ENCODE measurements around the gene IQCK.

Gene IQCK

GRCh38 chr16:19753815-19754643 lies 36.0 kb downstream of the IQCK start:
- no peak for DNase-seq (ENCODE audit: extremely low read depth, low read depth)
- TF ChIP-seq CTCF (IDR thresholded peaks at IDR 0.05; ENCODE audit: low read depth, low read length, missing control alignments): no peak

GRCh38 chr16:19754644-19755036 lies 36.6 kb downstream of the IQCK start:
- no peak for TF ChIP-seq CTCF (IDR thresholded peaks at IDR 0.05; ENCODE audit: low read depth, low read length, missing control alignments)
- H3K4me3 ChIP-seq (replicated peaks; ENCODE audit: low read depth, low read length): no peak overlapping the region
- no peak for DNase-seq (ENCODE audit: extremely low read depth, low read depth)

More at GRCh38 chr16:19753815-19754643, 36.0 kb downstream of the IQCK start:
- H3K4me3 ChIP-seq (replicated peaks; ENCODE audit: low read depth, low read length): no peak overlapping the region

GRCh38 chr16:19755268-19755667 lies 37.2 kb downstream of the IQCK start:
- no peak for DNase-seq (ENCODE audit: extremely low read depth, low read depth)
- no peak for TF ChIP-seq CTCF (IDR thresholded peaks at IDR 0.05; ENCODE audit: low read depth, low read length, missing control alignments)
- no peak overlapping the region for H3K4me3 ChIP-seq (replicated peaks; ENCODE audit: low read depth, low read length)

GRCh38 chr16:19757026-19757425 lies 39.0 kb downstream of the IQCK start:
- no peak for TF ChIP-seq CTCF (IDR thresholded peaks at IDR 0.05; ENCODE audit: low read depth, low read length, missing control alignments)
- no peak overlapping the region for H3K4me3 ChIP-seq (replicated peaks; ENCODE audit: low read depth, low read length)
- no peak for DNase-seq (ENCODE audit: extremely low read depth, low read depth)

- no peak overlapping the region for H3K4me3 ChIP-seq (replicated peaks; ENCODE audit: low read depth, low read length)
- no peak for TF ChIP-seq CTCF (IDR thresholded peaks at IDR 0.05; ENCODE audit: low read depth, low read length, missing control alignments)
- DNase-seq (ENCODE audit: extremely low read depth, low read depth): no peak
These were observed 39.9 kb downstream of the IQCK start for GRCh38 chr16:19757762-19758595.

- DNase-seq (ENCODE audit: extremely low read depth, low read depth): no peak
- TF ChIP-seq CTCF (IDR thresholded peaks at IDR 0.05; ENCODE audit: low read depth, low read length, missing control alignments): no peak
These were observed 42.4 kb downstream of the IQCK start for GRCh38 chr16:19760356-19761060.

More at GRCh38 chr16:19760356-19761060, 42.4 kb downstream of the IQCK start:
- H3K4me3 ChIP-seq (replicated peaks; ENCODE audit: low read depth, low read length): no peak overlapping the region

Data from HFF-Myc (cell line).